Natural killer cell treated with Interleukin-12 subunit alpha and Interleukin-12 subunit beta and Interleukin-15 and Interleukin-18, amount 100 ng/mL, for 72 hours (primary cell): ENCODE data around the gene LMTK2. TPM values are rescaled to one million over a fixed set of nuclear protein-coding genes. Genes with fewer than 3 reads are reported as not detected.

Source experiments
- ATAC-seq, 2 donors: fragments of 150-1000 bp; cut with Tn5 transposase in 1 of 2; sonication (Bioruptor Pico), chemical (Tn5 transposase) in 1 of 2; 2 replicates each; pipeline ENCODE4 v1.10.0; 2021
- DNase-seq: peaks from one replicate; pipeline ENCODE4 v3.0.0; 2022; ENCODE audit warnings: low spot score
- H3K27ac Mint-ChIP-seq, 2 donors: 1 replicate in 1 of 2; 2 replicates in 1 of 2; pipeline ENCODE4 v1.8.0; 2022; ENCODE audit warnings: mixed read lengths in 2 of 2, mild to moderate bottlenecking in 1 of 2, moderate library complexity in 1 of 2
- H3K27me3 Mint-ChIP-seq, 2 donors: 1 replicate in 1 of 2; 2 replicates in 1 of 2; pipeline ENCODE4 v1.8.0; 2022; ENCODE audit warnings: mixed read lengths in 2 of 2
- H3K36me3 Mint-ChIP-seq: one replicate; pipeline ENCODE4 v1.8.0; 2022; ENCODE audit warnings: mixed read lengths
- H3K4me1 Mint-ChIP-seq, 2 donors: 1 replicate in 1 of 2; 2 replicates in 1 of 2; pipeline ENCODE4 v1.8.0; 2022; ENCODE audit warnings: low read depth in 2 of 2, mixed read lengths in 2 of 2, mild to moderate bottlenecking in 1 of 2
- H3K4me3 Mint-ChIP-seq: one replicate; pipeline ENCODE4 v1.8.0; 2022; ENCODE audit warnings: mixed read lengths
- H3K9me3 Mint-ChIP-seq: 2 replicates; pipeline ENCODE4 v1.8.0; 2022; ENCODE audit warnings: mixed read lengths
- total RNA-seq, 2 donors: library from RNA; stranded (reverse); gene quantifications; one replicate each; pipeline ENCODE4 v1.2.3, GENCODE V29; 2022

LMTK2 gene
- total RNA-seq, 2 donors from 2014 or later, result 26.7 to 31.0 TPM

- Mint-ChIP-seq H3K36me3 (peaks cover 5% of the 10 kb centered on the region), H3K4me3 (no peak overlapping the region), H3K4me1 (peaks cover 0 to 4% of the 10 kb centered on the region in 2 donors), H3K27ac (no peak overlapping the region), H3K27me3 (no peaks in the 10 kb centered on the region), H3K9me3 (no peaks in the 10 kb centered on the region)
- DNase-seq, result no peak
- ATAC-seq, result no peak
Measured at GRCh38 chr7:98234429-98235147, 127.9 kb downstream of the LMTK2 start.

- no peaks in the 10 kb centered on the region for H3K27me3 Mint-ChIP-seq
- no peak overlapping the region for H3K27ac Mint-ChIP-seq
- peaks cover 5% of the 10 kb centered on the region for H3K36me3 Mint-ChIP-seq
Measured at GRCh38 chr7:98235901-98236300, 129.2 kb downstream of the LMTK2 start.

GRCh38 chr7:98236355-98237185 lies 129.9 kb downstream of the LMTK2 start:
- Mint-ChIP-seq H3K4me3 (no peak overlapping the region), H3K27me3 (no peaks in the 10 kb centered on the region), H3K36me3 (peaks cover 5% of the 10 kb centered on the region), H3K27ac (no peak overlapping the region), H3K9me3 (no peaks in the 10 kb centered on the region), H3K4me1 (no peaks in the 10 kb centered on the region)
- ATAC-seq, result no peak
- no peak for DNase-seq

More at GRCh38 chr7:98235901-98236300, 129.2 kb downstream of the LMTK2 start:
- ATAC-seq (no peak), DNase-seq (no peak)
- Mint-ChIP-seq H3K4me1 (no peaks in the 10 kb centered on the region), H3K9me3 (no peaks in the 10 kb centered on the region), H3K4me3 (no peak overlapping the region)

- H3K4me1 Mint-ChIP-seq, result no peaks in the 10 kb centered on the region
- H3K27me3 Mint-ChIP-seq, result no peaks in the 10 kb centered on the region
Measured at GRCh38 chr7:98238076-98238475, 131.4 kb downstream of the LMTK2 start.

GRCh38 chr7:98238976-98239375 lies 132.3 kb downstream of the LMTK2 start:
- H3K36me3 Mint-ChIP-seq, result peaks cover 5% of the 10 kb centered on the region
- no peak for ATAC-seq

More at GRCh38 chr7:98238076-98238475, 131.4 kb downstream of the LMTK2 start:
- ATAC-seq (no peak), DNase-seq (no peak)
- Mint-ChIP-seq H3K4me3 (no peak overlapping the region), H3K27ac (no peak overlapping the region), H3K36me3 (peaks cover 5% of the 10 kb centered on the region), H3K9me3 (no peaks in the 10 kb centered on the region)

GRCh38 chr7:98240961-98241673 lies 134.5 kb downstream of the LMTK2 start:
- Mint-ChIP-seq H3K4me1 (no peaks in the 10 kb centered on the region), H3K4me3 (no peak overlapping the region), H3K27ac (no peak overlapping the region), H3K36me3 (peaks cover 5% of the 10 kb centered on the region), H3K9me3 (no peaks in the 10 kb centered on the region), H3K27me3 (no peaks in the 10 kb centered on the region)
- DNase-seq (no peak), ATAC-seq (peak in 1 of 2 donors; percentile 34)

More at GRCh38 chr7:98238976-98239375, 132.3 kb downstream of the LMTK2 start:
- H3K9me3 Mint-ChIP-seq, result no peaks in the 10 kb centered on the region
- no peaks in the 10 kb centered on the region for H3K4me1 Mint-ChIP-seq
- no peak overlapping the region for H3K4me3 Mint-ChIP-seq
- no peaks in the 10 kb centered on the region for H3K27me3 Mint-ChIP-seq
- no peak overlapping the region for H3K27ac Mint-ChIP-seq
- DNase-seq, result no peak

- no peaks in the 10 kb centered on the region for H3K27me3 Mint-ChIP-seq
- no peak overlapping the region for H3K4me3 Mint-ChIP-seq
- peaks cover 5% of the 10 kb centered on the region for H3K36me3 Mint-ChIP-seq
- no peaks in the 10 kb centered on the region for H3K9me3 Mint-ChIP-seq
- ATAC-seq (peak in 1 of 2 donors; percentile 4), DNase-seq (no peak)
- H3K4me1 Mint-ChIP-seq, result no peaks in the 10 kb centered on the region
- no peak overlapping the region for H3K27ac Mint-ChIP-seq
Measured at GRCh38 chr7:98241674-98242241, 135.1 kb downstream of the LMTK2 start.

GRCh38 chr7:98242342-98242741 lies 135.7 kb downstream of the LMTK2 start:
- Mint-ChIP-seq H3K4me1 (no peaks in the 10 kb centered on the region), H3K36me3 (peaks cover 5% of the 10 kb centered on the region), H3K9me3 (no peaks in the 10 kb centered on the region), H3K27me3 (no peaks in the 10 kb centered on the region), H3K27ac (no peak overlapping the region), H3K4me3 (no peak overlapping the region)
- ATAC-seq, result no peak
- DNase-seq, result no peak

GRCh38 chr7:98242934-98243333 lies 136.3 kb downstream of the LMTK2 start:
- Mint-ChIP-seq H3K36me3 (peaks cover 5% of the 10 kb centered on the region), H3K27ac (no peak overlapping the region), H3K27me3 (no peaks in the 10 kb centered on the region), H3K4me1 (peaks cover 0 to 1% of the 10 kb centered on the region in 2 donors), H3K9me3 (no peaks in the 10 kb centered on the region), H3K4me3 (no peak overlapping the region)
- DNase-seq (no peak), ATAC-seq (no peak)

- no peak overlapping the region for H3K4me3 Mint-ChIP-seq
- no peaks in the 10 kb centered on the region for H3K27me3 Mint-ChIP-seq
- no peak for ATAC-seq
- peaks cover 7 to 10% of the 10 kb centered on the region in 2 donors for H3K4me1 Mint-ChIP-seq
- no peaks in the 10 kb centered on the region for H3K36me3 Mint-ChIP-seq
- H3K9me3 Mint-ChIP-seq, result no peaks in the 10 kb centered on the region
- no peak overlapping the region for H3K27ac Mint-ChIP-seq
- no peak for DNase-seq
Measured at GRCh38 chr7:98244871-98245270, 138.2 kb downstream of the LMTK2 start.

- Mint-ChIP-seq H3K4me1 (peaks cover 30 to 31% of the 10 kb centered on the region in 2 donors), H3K27me3 (no peaks in the 10 kb centered on the region), H3K9me3 (no peaks in the 10 kb centered on the region), H3K36me3 (no peaks in the 10 kb centered on the region), H3K27ac (peak overlapping the region in 1 of 2 donors; percentile 35), H3K4me3 (no peak overlapping the region)
- DNase-seq (no peak), ATAC-seq (no peak)
Measured at GRCh38 chr7:98248156-98248555, 141.5 kb downstream of the LMTK2 start.

- no peak for DNase-seq
- Mint-ChIP-seq H3K4me1 (peaks cover 30 to 31% of the 10 kb centered on the region in 2 donors), H3K27me3 (no peaks in the 10 kb centered on the region), H3K27ac (peak overlapping the region; percentile 73 to 86), H3K4me3 (peak overlapping the region; percentile 26), H3K36me3 (no peaks in the 10 kb centered on the region), H3K9me3 (no peaks in the 10 kb centered on the region)
- no peak for ATAC-seq
Measured at GRCh38 chr7:98249106-98249505, 142.4 kb downstream of the LMTK2 start.

- DNase-seq, result no peak
- Mint-ChIP-seq H3K4me1 (peaks cover 38 to 40% of the 10 kb centered on the region in 2 donors), H3K36me3 (no peaks in the 10 kb centered on the region), H3K27me3 (no peaks in the 10 kb centered on the region), H3K27ac (peak overlapping the region; percentile 86 to 92), H3K9me3 (no peaks in the 10 kb centered on the region), H3K4me3 (peak overlapping the region; percentile 88)
- no peak for ATAC-seq
Measured at GRCh38 chr7:98250789-98251188, 144.1 kb downstream of the LMTK2 start.
